NOMO-1 treated with DMSO at 0.1 percent for 48 hours (cell line): ENCODE measurements around the gene SLC35F3.

ENCODE experiments used
- DNase-seq: peaks from one replicate; lab custom pipeline; 2025; ENCODE audit not compliant: unreplicated experiment; lab: John Stamatoyannopoulos, UW

The SLC35F3 gene

DNA sequence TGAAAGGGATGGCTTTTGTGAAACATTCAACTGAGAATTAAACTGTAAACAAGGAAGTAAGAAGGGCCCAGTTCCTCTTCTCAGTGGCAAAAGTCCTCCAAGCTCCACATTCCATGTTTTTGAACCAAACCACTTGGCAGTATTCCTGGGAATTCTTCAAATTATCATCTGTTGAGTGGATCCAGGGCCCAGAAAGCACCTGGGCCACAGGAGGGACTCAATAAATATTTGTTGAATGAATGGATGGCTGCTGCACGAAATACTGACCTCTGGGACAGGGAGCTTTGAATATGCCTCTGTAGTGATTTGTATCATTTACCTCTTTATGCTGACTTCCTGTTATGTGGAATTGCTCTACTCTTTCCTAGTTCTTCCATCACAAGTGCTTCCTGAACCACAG is 4.7 kb downstream of the SLC35F3 start:
- no peak for DNase-seq

DNA sequence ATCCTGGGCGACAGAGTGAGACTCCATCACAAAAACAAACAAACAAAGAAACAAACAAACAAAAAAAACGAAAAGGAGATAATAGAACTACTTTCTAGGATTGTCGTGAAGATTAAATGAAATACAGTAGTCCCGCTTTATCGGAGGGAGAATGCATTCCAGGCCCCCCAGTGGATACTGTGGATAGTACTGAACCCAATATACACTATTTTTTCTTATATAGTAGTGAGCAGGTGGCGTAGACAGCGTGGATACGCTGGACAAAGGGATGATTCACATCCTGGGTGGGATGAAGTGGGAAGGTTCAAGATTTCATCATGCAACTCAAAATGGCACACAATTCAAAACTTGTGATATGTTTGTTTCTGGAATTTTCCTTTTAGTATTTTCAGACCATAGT is 8.0 kb downstream of the SLC35F3 start:
- DNase-seq, result no peak

DNA sequence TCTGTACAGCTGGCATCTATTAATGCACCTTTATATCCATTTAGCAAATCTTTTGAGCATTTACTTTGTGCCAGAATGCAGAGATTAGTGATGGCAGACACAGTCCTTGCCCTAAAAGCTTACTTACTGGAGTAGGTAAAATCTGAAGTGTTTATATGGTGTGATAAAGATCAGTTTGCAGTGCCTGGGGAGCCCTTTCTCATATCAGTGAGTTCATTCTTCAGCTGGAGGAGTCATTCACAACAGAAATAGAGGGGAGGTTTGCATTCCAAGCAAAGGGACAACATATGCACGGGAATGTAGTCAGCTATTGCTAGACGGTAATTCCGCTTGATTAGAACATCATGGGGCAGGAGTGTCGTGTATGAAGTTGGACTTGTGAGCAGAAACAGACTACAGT is 8.4 kb downstream of the SLC35F3 start:
- DNase-seq, result no peak

DNA sequence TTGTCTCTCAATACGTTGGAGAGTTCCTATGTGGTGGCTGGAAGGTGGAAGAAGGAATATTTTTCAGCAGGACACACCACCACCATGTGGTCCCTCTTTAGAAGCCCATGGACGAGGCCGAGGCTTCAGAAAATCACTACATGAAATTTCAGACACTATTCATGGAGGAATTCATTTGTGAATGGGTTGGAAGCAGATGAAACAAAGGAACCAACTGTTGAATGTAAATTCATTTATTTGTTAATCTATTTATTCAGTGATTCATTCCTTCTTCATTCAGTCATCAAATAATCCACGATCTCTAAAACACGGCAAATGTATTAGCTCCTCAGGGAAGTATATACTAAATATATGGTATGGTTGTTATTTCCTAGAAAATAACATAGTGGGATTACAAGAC is 12.2 kb downstream of the SLC35F3 start:
- DNase-seq, result no peak

DNA sequence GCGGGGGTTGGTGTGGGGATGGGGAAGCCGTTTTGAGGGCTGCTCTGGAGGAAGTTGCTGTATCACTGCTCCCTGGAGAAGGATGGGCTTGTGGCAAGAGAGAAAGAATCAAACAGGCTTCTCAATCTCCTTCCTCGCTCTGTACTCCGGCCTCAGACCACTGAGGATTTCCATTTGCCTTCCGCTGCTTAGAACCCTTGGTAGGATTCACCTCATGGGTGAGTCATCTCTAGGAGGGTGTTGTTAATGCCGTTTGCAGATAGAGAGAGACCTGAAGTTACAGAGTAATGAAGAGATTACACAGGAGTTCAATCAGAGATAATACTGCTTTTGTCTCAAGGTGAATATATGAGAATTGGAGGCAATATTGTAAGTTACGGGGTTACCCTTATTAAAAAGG is 15.3 kb downstream of the SLC35F3 start:
- DNase-seq, result no peak

DNA sequence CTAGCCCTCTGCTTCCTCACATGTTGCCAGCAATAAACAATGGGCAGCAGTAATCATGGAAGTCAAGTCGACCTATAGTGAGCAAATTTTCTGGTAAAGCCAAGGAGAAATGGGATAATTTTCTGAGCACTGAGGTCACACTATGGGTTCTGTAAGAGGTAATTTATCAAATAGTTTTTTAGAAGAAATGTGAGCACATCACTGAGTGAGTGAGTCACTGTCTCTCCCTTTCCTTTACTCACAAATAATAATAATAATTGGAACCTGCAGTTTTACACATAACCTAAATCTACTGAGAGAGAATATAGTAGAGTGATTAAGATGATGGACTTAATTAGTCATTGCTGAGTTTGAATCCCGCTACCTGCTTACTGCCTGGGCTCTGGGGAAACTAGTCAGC is 23.6 kb downstream of the SLC35F3 start:
- no peak for DNase-seq

DNA sequence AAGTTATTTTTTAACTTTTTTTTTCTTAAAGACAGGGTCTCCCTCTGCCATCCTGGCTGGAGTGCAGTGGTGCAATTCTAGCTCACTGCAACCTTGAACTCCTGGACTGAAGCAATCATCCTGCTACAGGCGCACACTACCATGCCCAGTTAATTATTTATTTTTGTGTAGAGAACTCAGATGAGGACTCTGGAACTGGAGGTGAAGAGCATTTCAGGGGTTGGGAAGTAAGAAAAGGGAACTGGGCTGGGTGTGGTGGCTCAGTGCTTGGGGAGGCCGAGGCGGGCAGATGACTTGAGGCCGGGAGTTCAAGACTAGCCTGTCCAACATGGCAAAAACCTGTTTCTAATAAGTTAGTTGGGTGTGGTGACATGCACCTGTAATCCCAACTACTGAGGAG is 28.9 kb downstream of the SLC35F3 start:
- DNase-seq, result no peak

DNA sequence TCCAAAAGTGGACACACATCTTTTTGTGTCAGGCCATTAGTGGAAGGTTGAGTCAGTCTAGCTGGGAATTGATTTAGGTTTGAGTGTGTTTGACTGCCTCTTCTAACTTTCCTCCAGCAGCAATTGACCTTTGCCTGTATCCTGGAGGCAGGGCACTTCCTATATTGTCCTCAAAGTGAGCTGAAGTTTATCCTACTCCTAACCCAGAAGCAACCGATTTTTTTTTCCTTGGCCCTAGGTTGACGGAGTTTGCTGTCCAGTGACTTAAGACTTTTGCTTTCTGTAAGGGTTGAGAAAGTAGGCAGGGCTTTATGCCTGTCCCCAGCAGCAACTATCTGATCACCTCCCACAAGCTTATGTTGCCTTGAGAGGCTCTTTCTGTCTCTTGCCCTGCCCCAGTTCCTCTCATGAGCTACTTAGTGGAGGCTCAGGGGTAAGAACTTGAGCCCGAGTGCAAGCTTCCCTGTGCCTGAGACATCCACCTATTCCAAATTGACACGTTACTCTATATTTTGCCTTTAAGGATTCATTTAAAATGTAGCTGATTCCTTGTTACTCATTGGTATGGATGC is 30.9 kb downstream of the SLC35F3 start:
- DNase-seq, result no peak

DNA sequence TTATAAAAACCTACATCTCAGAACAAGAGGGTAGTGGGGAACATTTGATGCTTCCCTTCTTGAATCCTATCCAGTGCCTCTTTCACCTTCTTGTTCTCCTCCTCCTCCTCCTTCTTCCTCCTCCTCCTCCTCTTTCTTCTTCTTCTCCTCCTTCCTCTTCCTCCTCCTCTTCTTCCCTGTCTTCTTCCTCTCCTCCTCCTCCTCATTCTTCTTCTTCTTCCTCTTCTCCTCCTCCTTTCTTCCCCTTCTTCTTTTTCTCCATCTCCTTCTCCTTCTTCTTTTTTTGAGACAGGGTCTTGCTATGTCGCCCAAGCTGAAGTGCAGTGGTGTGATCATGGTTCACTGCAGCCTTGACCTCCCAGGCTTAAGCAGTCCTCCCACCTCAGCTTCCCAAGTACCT is 31.9 kb downstream of the SLC35F3 start:
- DNase-seq, result no peak

DNA sequence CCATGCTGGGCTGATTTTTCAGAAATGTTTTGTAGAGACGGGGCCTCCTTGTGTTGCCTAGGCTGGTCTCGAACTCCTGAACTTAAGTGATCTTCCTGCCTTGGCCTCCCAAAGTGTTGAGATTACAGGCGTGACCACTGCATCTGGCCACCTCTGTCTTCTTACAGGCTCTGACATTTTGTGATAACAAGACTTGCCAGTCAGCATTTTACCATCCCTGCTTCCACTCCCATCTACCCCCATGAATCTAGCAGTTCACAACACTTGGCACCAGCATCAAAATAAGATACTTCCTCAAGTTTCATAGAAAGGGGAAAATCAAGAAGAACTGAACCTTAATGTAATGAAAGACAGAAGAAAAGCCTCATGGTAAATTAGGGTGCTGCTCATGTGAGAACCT is 32.4 kb downstream of the SLC35F3 start:
- no peak for DNase-seq

DNA sequence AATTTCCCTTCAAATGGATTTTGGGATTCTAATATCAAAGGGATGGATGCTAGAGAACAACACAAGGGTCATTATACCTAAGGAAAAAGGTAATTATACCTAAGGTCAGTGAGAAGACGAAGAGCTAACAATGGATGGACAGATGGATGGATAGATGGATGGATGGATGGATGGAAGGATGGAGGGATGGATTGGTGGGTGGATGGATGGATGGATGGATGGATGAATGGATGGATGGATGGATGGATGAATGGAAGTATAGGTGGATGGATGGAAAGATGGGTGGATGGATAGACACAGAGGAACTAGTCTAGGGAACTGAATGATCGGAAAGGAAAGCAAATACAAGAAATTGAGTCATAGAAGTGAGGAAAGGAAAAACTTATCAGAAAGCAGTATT is 34.0 kb downstream of the SLC35F3 start:
- DNase-seq, result no peak

DNA sequence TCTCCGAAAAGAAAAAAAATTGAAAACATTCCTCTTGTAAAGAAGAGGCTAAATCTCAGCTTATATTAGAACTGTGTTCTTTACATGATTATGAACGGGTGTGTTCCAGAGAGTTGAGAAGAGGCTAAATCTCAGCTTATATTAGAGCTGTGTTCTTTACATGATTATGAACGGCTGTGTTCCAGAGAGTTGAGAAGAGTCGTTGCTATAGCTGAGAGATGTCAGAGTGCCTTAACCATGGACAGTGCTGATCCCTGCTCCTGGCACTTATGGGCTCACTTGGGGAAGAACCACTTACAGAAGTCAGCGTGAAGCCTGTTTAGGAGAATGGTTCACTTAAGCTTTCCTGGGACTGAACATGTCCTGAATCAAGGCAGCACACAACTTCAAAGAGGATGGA is 35.0 kb downstream of the SLC35F3 start:
- DNase-seq, result no peak

DNA sequence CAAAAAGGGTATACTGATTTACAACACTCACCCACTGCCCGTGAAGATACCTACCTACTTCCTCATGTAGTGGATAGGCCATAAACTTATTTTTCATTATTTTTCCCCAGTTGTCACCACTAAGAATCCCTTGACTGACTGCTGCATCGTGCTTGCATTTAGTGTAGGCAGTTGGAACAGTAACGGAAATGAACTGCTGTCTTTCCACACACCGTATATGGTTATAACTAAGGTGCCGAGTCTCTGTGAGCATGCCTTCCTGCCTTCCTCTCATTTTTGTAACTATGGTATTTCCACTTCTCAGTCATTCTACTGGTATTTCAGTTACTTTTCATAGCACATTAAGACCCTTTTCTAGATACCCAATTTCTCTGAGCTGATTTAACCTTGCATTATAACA is 36.4 kb downstream of the SLC35F3 start:
- no peak for DNase-seq

DNA sequence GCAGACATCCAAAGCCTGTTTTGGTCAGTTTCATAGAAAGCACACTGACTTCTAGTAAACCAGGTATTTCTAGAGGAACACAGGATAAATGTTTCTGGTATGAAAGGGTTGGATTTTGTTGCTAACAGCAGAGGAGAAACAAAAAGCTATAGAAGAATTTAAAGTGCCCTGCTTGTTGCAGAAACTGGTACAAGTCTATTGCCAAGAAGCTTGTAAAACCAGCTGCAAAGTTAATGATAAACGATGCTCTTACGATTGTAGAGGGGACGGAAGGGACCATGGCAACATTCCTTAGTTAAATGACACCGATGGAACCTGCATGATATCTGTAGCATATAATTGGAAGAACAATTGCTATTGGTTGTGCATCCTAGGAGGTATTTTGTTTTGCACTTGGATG is 40.1 kb downstream of the SLC35F3 start:
- no peak for DNase-seq

DNA sequence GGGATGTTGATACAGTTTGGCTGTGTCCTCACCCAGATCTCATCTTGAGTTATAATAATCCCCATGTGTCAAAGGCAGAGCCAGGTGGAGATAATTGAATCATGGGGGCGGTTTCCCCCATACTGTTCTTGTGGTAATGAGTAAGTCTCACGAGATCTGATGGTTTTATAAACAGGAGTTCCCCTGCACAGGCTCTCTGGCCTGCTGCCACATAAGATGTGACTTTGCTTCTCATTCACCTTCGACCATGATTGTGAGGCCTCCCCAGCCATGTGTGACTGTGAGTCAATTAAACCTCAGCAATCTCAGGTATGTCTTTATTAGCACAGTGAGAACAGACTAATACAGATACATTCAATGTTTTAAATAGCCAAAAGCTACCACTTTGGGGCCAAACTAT is 41.1 kb downstream of the SLC35F3 start:
- no peak for DNase-seq

DNA sequence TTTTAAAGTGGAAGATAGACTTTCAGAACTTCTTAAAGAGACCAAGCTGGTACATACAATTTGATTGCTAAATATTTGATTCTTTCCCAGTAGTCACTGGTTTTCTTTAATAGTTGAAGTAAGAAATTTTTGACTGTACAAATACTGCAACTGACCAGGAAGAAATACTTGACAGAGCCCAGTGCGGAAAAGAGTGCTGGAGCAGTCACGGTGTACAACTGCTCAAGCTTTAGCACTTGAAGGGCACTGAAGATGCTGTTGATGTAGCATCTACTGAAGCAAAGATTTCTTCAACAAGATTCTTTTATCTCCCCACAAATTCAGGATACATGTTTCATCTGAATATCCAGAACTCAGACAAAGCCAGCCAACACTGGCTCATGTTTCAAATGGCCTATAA is 41.5 kb downstream of the SLC35F3 start:
- no peak for DNase-seq

DNA sequence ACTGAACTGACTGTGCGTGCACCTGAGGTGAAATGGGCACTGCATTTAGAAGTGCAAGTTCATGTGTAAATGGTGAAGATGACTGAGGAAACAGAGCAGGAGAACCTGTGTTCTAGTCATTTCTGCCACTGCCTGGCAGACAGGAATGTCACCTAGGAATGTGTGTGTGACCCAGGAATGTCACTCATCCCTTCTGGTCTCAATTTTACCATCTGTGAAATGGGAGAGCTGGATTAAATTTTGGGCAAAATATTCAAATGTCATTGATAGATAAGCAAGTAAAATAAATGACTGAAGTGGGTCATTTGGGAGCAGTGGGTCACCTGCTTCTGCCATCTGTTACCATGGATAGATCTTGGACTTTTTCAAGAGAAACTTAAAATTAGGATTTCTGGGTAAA is 42.2 kb downstream of the SLC35F3 start:
- no peak for DNase-seq

DNA sequence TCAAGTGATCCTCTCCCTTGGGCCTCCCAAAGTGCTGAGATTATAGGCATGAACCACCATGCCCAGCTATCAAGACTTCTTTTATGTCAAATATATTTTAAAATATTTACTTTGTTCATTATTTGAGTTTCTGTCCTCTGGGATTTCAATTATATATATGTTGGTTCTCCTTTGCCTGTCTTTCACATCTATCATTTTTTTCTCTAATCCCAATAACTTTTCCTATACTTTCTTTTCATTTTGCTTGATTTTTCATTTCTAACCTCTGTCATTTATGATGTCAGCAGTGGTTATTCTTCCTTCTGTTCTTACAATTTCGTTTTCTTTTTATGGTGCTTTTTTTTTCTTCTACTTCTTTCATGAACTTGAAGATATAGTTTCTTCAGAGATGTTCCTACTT is 47.3 kb downstream of the SLC35F3 start:
- no peak for DNase-seq

DNA sequence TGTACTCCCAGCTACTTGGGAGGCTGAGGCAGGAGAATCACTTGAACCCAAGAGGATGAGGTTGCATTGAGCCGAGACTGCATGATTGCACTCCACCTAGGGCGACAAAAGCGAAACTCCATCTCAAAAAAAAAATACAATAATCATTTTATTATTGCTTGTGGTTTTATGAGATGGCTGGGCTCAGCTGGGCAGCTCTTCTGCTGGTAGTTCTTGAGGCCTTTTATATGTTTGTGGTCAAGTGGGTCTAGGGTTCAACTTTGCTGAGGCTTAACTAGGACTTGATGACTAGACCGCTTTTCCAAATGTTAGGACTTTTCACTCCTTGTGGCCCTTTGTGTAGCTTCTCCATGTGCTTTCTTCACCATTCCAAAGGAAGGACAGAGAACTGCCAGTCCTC is 53.2 kb downstream of the SLC35F3 start:
- DNase-seq, result no peak

DNA sequence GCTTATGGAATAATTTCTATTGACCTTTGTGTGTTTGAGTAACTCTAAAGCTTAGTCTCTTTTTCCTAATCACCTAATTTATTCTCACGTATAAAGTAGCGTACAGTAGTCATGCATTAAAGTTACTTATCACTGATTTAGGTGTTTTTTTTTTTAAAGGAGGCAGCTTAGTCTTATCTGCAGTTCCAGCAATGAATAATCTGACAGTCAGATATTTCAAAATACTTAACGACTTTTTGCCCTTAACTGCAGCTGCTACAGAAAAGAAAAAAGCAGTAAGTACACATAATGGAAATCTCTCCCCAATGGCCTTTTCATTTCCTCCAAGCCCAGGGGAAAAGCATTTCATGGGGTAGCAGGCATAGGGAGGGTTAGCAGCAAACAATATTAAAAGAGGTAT is 54.6 kb downstream of the SLC35F3 start:
- peak; percentile 1 for DNase-seq

DNA sequence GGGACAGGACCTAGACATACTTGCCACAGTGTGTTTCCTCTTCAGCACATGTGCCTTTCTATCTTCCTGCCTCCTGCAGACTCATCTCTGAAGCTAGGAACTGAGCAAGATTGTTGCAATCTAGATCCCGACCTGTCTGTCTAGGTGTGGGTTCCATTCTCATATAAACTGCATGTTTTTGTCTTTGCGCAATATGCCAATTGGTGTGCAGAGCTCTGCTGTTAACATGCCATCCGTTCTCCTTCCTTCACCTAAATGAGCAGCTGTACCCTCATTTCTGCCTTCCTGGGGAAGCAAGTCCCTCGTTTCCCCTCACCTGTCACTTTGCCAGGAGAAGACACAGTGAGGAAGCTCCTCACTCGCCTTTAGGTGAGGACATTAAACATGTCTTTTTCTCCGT is 55.5 kb downstream of the SLC35F3 start:
- no peak for DNase-seq

DNA sequence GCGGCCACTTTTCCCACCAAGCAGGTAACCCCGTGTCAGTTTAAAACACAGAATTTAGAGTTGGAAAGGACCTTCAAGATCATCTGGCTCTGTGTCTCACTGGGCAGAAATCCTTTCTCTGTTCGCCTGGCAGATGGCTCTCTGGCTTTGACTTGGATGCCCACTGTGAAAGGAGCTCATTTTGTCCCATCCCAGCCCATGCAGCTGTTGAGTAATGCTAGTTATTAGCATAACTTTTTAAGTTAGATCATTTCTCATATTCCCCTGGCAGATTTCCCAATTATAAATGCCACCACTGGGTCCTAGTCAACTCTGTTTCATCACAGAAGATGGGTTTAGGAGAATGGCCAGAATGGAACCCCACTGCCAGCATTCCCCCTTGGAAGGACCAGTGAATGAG is 55.9 kb downstream of the SLC35F3 start:
- no peak for DNase-seq

DNA sequence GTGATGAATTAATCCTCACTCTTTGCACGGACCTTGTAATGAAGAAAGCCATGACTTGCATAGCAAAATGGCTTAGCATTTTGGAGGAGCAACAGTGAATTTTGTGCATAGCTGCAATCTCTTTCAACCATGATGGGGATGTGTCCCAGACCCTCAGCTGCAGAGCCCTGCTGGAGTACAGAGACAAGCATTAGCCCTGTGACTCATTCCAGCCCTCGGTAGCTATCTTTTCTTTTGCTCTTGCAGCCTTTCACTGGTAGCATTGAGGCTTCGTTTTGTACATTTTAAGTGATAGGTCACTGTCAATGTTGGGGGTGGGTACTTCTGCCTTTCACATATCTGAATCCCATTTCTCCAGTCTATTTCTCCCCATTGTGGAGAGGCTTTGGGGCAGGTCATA is 58.4 kb downstream of the SLC35F3 start:
- no peak for DNase-seq

DNA sequence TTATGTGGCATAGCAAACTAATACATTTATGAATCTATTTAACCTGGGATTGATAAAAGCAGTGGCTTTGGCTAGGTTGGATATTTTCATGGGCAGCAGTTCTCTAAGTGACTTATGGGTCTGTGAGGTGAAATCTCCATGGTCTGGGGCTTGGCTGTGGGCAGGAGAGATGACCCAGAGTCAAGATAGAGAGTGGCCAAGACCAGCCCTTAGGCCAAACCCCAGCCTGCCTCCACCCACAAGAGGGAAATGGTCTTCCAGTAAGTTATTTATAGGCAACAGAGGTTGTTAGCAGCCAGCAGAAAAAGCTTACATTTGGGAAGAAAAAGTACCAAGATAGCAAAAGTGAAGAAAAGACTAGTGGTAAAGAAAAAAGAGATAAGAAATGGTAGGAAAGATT is 61.4 kb downstream of the SLC35F3 start:
- DNase-seq, result no peak
